Small intestine (tissue), 7 donors: ENCODE data around the gene SH2D3A. TPM values are rescaled to one million over a fixed set of nuclear protein-coding genes. Genes with fewer than 3 reads are reported as not detected.

ENCODE experiments used
- DNase-seq, 2 donors: peaks; one replicate each; pipeline versions ENCODE4 v3.0.0 to v3.0.0-alpha.2; 2013
- FAIRE-seq: peaks from 2 replicates; lab custom pipeline; 2012; peaks lifted over from hg19 to GRCh38; lab: Jason Lieb, UNC
- H3K27ac ChIP-seq, 3 donors: one replicate each; pipeline ENCODE4 v1.5.1; 2013; ENCODE audit warnings: low read length in 2 of 3, mild to moderate bottlenecking in 2 of 3, control low read depth in 1 of 3, inconsistent platforms in 1 of 3, low read depth in 1 of 3, moderate library complexity in 1 of 3
- H3K27me3 ChIP-seq, 3 donors: one replicate each; pipeline ENCODE4 v1.6.1; 2013; ENCODE audit warnings: low read length in 3 of 3, inconsistent platforms in 1 of 3; ENCODE audit not compliant: control insufficient read depth in 3 of 3, insufficient read depth in 3 of 3
- H3K36me3 ChIP-seq, 3 donors: one replicate each; pipeline ENCODE4 v1.6.1; 2013; ENCODE audit warnings: low read length in 3 of 3, inconsistent platforms in 1 of 3, low read depth in 1 of 3, mild to moderate bottlenecking in 1 of 3, moderate library complexity in 1 of 3; ENCODE audit not compliant: control insufficient read depth in 3 of 3, insufficient read depth in 2 of 3
- H3K4me1 ChIP-seq, 3 donors: one replicate each; pipeline ENCODE4 v1.6.1; 2013; ENCODE audit warnings: low read length in 2 of 3, inconsistent platforms in 1 of 3, low read depth in 1 of 3, mild to moderate bottlenecking in 1 of 3, moderate library complexity in 1 of 3; ENCODE audit not compliant: control insufficient read depth in 3 of 3, insufficient read depth in 2 of 3
- H3K4me3 ChIP-seq, 3 donors: one replicate each; pipeline ENCODE4 v1.5.1; 2013; ENCODE audit warnings: low read length in 3 of 3, control low read depth in 1 of 3, inconsistent platforms in 1 of 3, low read depth in 1 of 3, mild to moderate bottlenecking in 1 of 3, moderate library complexity in 1 of 3
- H3K9me3 ChIP-seq, 2 donors: one replicate each; pipeline ENCODE4 v1.6.1; 2013; ENCODE audit warnings: low read depth in 1 of 2, low read length in 1 of 2; ENCODE audit not compliant: control insufficient read depth in 2 of 2, insufficient read depth in 1 of 2
- WGBS, 3 donors: extraction: QIAGEN DNeasy Blood & Tissue Kit; methylation state at CpG; one replicate each; pipeline ENCODE4 v1.1.7; 2013; 5-methylcytosine and 5-hydroxymethylcytosine counted together
- polyA plus RNA-seq, 4 donors: library from polyadenylated mRNA; stranded (reverse) in 3 of 4; unstranded in 1 of 4; fragments of 200-250 nt in 3 of 4; fragments of 120-200 nt in 1 of 4; gene quantifications; one replicate each; pipeline versions ENCODE4 v1.2.1 to v1.2.3, GENCODE V29; 2013
- donor health status: healthy with polysubstance abuse.
- donor health status: control.
- donor health status: control.
- donor health status: Bipolar disorder and iron deficiency.
- donor health status: healthy.

SH2D3A gene
- polyA plus RNA-seq, 4 donors = 23.9 to 71.6 (median 42.1) TPM

GRCh38 chr19:6761053-6761676 is 6.1 kb downstream of the SH2D3A start:
- peaks cover 0 to 2% of the 10 kb centered on the region in 2 donors for H3K9me3 ChIP-seq
- peaks cover 0 to 48% (median 8%) of the 10 kb centered on the region in 3 donors for H3K36me3 ChIP-seq
- DNase-seq = no peak
- no peak overlapping the region for H3K27ac ChIP-seq
- FAIRE-seq = no peak
- no peak overlapping the region for H3K4me3 ChIP-seq
- peaks cover 0 to under 1% (median 0%) of the 10 kb centered on the region in 3 donors for H3K27me3 ChIP-seq
- H3K4me1 ChIP-seq = peaks cover 0 to under 1% (median 0%) of the 10 kb centered on the region in 3 donors
- WGBS, 3 donors = 85 to 100% (median 85%) methylated on average over 4 of the region's 4 CpGs

- H3K9me3 ChIP-seq = peaks cover 0 to 2% of the 10 kb centered on the region in 2 donors
- WGBS, 3 donors = 95 to 98% (median 96%) methylated on average over 17 of the region's 17 CpGs
- no peak for FAIRE-seq
Observed at GRCh38 chr19:6760606-6761005, 6.6 kb downstream of the SH2D3A start.

GRCh38 chr19:6754653-6755463 is 12.4 kb downstream of the SH2D3A start:
- no peaks in the 10 kb centered on the region for H3K9me3 ChIP-seq
- 88 to 95% (median 90%) methylated on average over 20 to 23 of the region's 23 CpGs for WGBS, 3 donors
- DNase-seq (no peak), FAIRE-seq (no peak)
- no peak overlapping the region for H3K27ac ChIP-seq
- H3K36me3 ChIP-seq = peaks cover 4 to 74% (median 16%) of the 10 kb centered on the region in 3 donors
- no peak overlapping the region for H3K4me3 ChIP-seq
- H3K27me3 ChIP-seq = no peaks in the 10 kb centered on the region
- peaks cover 0 to 21% (median 0%) of the 10 kb centered on the region in 3 donors for H3K4me1 ChIP-seq

More at GRCh38 chr19:6760606-6761005, 6.6 kb downstream of the SH2D3A start:
- Histone ChIP-seq H3K27me3 (no peaks in the 10 kb centered on the region), H3K36me3 (peaks cover 0 to 50% (median 8%) of the 10 kb centered on the region in 3 donors), H3K4me1 (no peaks in the 10 kb centered on the region), H3K27ac (no peak overlapping the region), H3K4me3 (no peak overlapping the region)
- DNase-seq = no peak

GRCh38 chr19:6754136-6754535 is 13.1 kb downstream of the SH2D3A start:
- 94 to 96% (median 95%) methylated on average over 20 to 22 of the region's 22 CpGs for WGBS, 3 donors
- no peak for DNase-seq
- Histone ChIP-seq H3K27me3 (no peaks in the 10 kb centered on the region), H3K27ac (peak overlapping the region in 2 of 3 donors; percentile 95 to 99), H3K36me3 (peaks cover 4 to 74% (median 12%) of the 10 kb centered on the region in 3 donors), H3K4me1 (peaks cover 0 to 22% (median 0%) of the 10 kb centered on the region in 3 donors), H3K9me3 (no peaks in the 10 kb centered on the region), H3K4me3 (no peak overlapping the region)
- FAIRE-seq = no peak

GRCh38 chr19:6753178-6754031 is 13.8 kb downstream of the SH2D3A start:
- H3K4me1 ChIP-seq = peaks cover 0 to 27% (median 0%) of the 10 kb centered on the region in 3 donors
- WGBS, 3 donors = 7 to 12% (median 7%) methylated on average over 47 to 50 of the region's 50 CpGs
- no peaks in the 10 kb centered on the region for H3K9me3 ChIP-seq
- H3K4me3 ChIP-seq = peak overlapping the region; percentile 20 to 54 (median 42)
- FAIRE-seq (no peak), DNase-seq (peak; percentile 95 to 96)
- no peaks in the 10 kb centered on the region for H3K27me3 ChIP-seq
- peaks cover 4 to 72% (median 8%) of the 10 kb centered on the region in 3 donors for H3K36me3 ChIP-seq
- H3K27ac ChIP-seq = peak overlapping the region; percentile 95 to 99 (median 98)

- no peaks in the 10 kb centered on the region for H3K9me3 ChIP-seq
- H3K4me3 ChIP-seq = peak overlapping the region in 2 of 3 donors; percentile 42 to 54
- DNase-seq = peak; percentile 94 to 96
- FAIRE-seq = no peak
- H3K4me1 ChIP-seq = peaks cover 0 to 30% (median 0%) of the 10 kb centered on the region in 3 donors
- WGBS, 3 donors = 26 to 57% (median 42%) methylated on average over 47 to 50 of the region's 50 CpGs
- peak overlapping the region; percentile 95 to 99 (median 98) for H3K27ac ChIP-seq
- peaks cover 4 to 73% (median 8%) of the 10 kb centered on the region in 3 donors for H3K36me3 ChIP-seq
- no peaks in the 10 kb centered on the region for H3K27me3 ChIP-seq
Observed at GRCh38 chr19:6752256-6753177, 14.7 kb downstream of the SH2D3A start.

- H3K27ac ChIP-seq = peak overlapping the region in 2 of 3 donors; percentile 37 to 99
- FAIRE-seq (no peak), DNase-seq (no peak)
- peaks cover 6 to 84% (median 10%) of the 10 kb centered on the region in 3 donors for H3K36me3 ChIP-seq
- H3K4me1 ChIP-seq = peaks cover 0 to 30% (median 0%) of the 10 kb centered on the region in 3 donors
- peaks cover 0 to 9% of the 10 kb centered on the region in 2 donors for H3K9me3 ChIP-seq
- no peaks in the 10 kb centered on the region for H3K27me3 ChIP-seq
- WGBS, 3 donors = 93 to 95% (median 93%) methylated on average over 16 of the region's 16 CpGs
- no peak overlapping the region for H3K4me3 ChIP-seq
Observed at GRCh38 chr19:6751189-6751588, 16.0 kb downstream of the SH2D3A start.
